GM18951 (cell line): ENCODE measurements around the gene CCDC181.
"Not testable (repeated sequence)": the region's sequence is repeated elsewhere in the genome, so short reads cannot be mapped to it uniquely, and the experiment has no call there.

ENCODE experiments used
- POLR2A ChIP-seq: IDR thresholded peaks from 4 replicates; pipeline ENCODE4 v1.6.1; 2011; ENCODE audit warnings: mild to moderate bottlenecking; ENCODE audit not compliant: insufficient read length, insufficient read depth; ENCODE audit errors: extremely low read depth
- in situ Hi-C: fragments of 300-500 bp; cut with MboI; formaldehyde crosslinking; loops from one replicate; pipeline ENCODE4 v1.12.0; 2022; ENCODE audit warnings: low sequenced_read_pairs, mixed read lengths, inconsistent platforms; ENCODE audit not compliant: unreplicated experiment

Gene CCDC181

GRCh38 chr1:169456029-169456428 is 28.8 kb upstream of the CCDC181 start:
- in situ Hi-C loops = no loop called here
- TF ChIP-seq POLR2A = no peak

GRCh38 chr1:169452921-169453320 is 25.6 kb upstream of the CCDC181 start:
- in situ Hi-C loops = no loop called here
- no peak for TF ChIP-seq POLR2A

GRCh38 chr1:169451218-169451824 is 24.0 kb upstream of the CCDC181 start:
- in situ Hi-C loops = no loop called here
- TF ChIP-seq POLR2A = no peak

- no peak for TF ChIP-seq POLR2A
- in situ Hi-C loops = no loop called here
These were observed 16.6 kb upstream of the CCDC181 start for GRCh38 chr1:169443923-169444322.

GRCh38 chr1:169426174-169426705 is 1.0 kb downstream of the CCDC181 start:
- in situ Hi-C loops = no loop called here
- TF ChIP-seq POLR2A = no peak

GRCh38 chr1:169421309-169421708 is 6.0 kb downstream of the CCDC181 start:
- in situ Hi-C loops = no loop called here
- no peak for TF ChIP-seq POLR2A

GRCh38 chr1:169414952-169415351 is 12.3 kb downstream of the CCDC181 start:
- no peak for TF ChIP-seq POLR2A
- in situ Hi-C loops = no loop called here

GRCh38 chr1:169408340-169408739 is 18.9 kb downstream of the CCDC181 start:
- in situ Hi-C loops = not testable (repeated sequence)

- in situ Hi-C loops = not testable (repeated sequence)
These were observed 24.7 kb downstream of the CCDC181 start for GRCh38 chr1:169402578-169402977.

GRCh38 chr1:169395955-169396354 is 31.3 kb downstream of the CCDC181 start:
- no peak for TF ChIP-seq POLR2A
- in situ Hi-C loops = no loop called here

GRCh38 chr1:169392406-169392805 is 34.9 kb downstream of the CCDC181 start:
- TF ChIP-seq POLR2A = no peak
- in situ Hi-C loops = no loop called here

- no peak for TF ChIP-seq POLR2A
- in situ Hi-C loops = no loop called here
These were observed 37.0 kb downstream of the CCDC181 start for GRCh38 chr1:169390303-169390702.

- in situ Hi-C loops = no loop called here
- no peak for TF ChIP-seq POLR2A
These were observed 39.9 kb downstream of the CCDC181 start for GRCh38 chr1:169387399-169387798.

- no peak for TF ChIP-seq POLR2A
- in situ Hi-C loops = no loop called here
These were observed 43.8 kb downstream of the CCDC181 start for GRCh38 chr1:169383449-169383848.

GRCh38 chr1:169381162-169381561 is 46.1 kb downstream of the CCDC181 start:
- in situ Hi-C loops = no loop called here
- no peak for TF ChIP-seq POLR2A

GRCh38 chr1:169371404-169371803 is 55.9 kb downstream of the CCDC181 start:
- no peak for TF ChIP-seq POLR2A
- in situ Hi-C loops = no loop called here
